ENCODE measurements around the gene CERS4. TPM values are rescaled to one million over a fixed set of nuclear protein-coding genes. Genes with fewer than 3 reads are reported as not detected.

Gene CERS4
- total RNA-seq, 1 donor from 2014 or later: 2.1 TPM

- no peak overlapping the region for H3K4me3 ChIP-seq (ENCODE audit: low read depth, low read length)
- DNase-seq (ENCODE audit: low read depth) (no peak), FAIRE-seq (no peak)
- no peaks in the 10 kb centered on the region for H3K27me3 ChIP-seq (ENCODE audit: control insufficient read depth, insufficient read depth, low read length)
- TF ChIP-seq CTCF (IDR thresholded peaks at IDR 0.05; ENCODE audit: insufficient read depth, low read length, severe bottlenecking): no peak
- H3K36me3 ChIP-seq (ENCODE audit: control insufficient read depth, insufficient read depth, low read length): no peaks in the 10 kb centered on the region
Measured at GRCh38 chr19:8251025-8251472, 41.9 kb downstream of the CERS4 start.

- FAIRE-seq: peak; percentile 77
- H3K27me3 ChIP-seq (ENCODE audit: control insufficient read depth, insufficient read depth, low read length): no peaks in the 10 kb centered on the region
- no peaks in the 10 kb centered on the region for H3K36me3 ChIP-seq (ENCODE audit: control insufficient read depth, insufficient read depth, low read length)
- DNase-seq (ENCODE audit: low read depth): peak; percentile 57
- no peak overlapping the region for H3K4me3 ChIP-seq (ENCODE audit: low read depth, low read length)
- peak; percentile 90 for TF ChIP-seq CTCF (IDR thresholded peaks at IDR 0.05; ENCODE audit: insufficient read depth, low read length, severe bottlenecking)
Measured at GRCh38 chr19:8252922-8253589, 43.9 kb downstream of the CERS4 start.

- H3K36me3 ChIP-seq (ENCODE audit: control insufficient read depth, insufficient read depth, low read length): no peaks in the 10 kb centered on the region
- DNase-seq (ENCODE audit: low read depth): no peak
- no peak for TF ChIP-seq CTCF (IDR thresholded peaks at IDR 0.05; ENCODE audit: insufficient read depth, low read length, severe bottlenecking)
- no peak overlapping the region for H3K4me3 ChIP-seq (ENCODE audit: low read depth, low read length)
- no peaks in the 10 kb centered on the region for H3K27me3 ChIP-seq (ENCODE audit: control insufficient read depth, insufficient read depth, low read length)
- no peak for FAIRE-seq
Measured at GRCh38 chr19:8253678-8254077, 44.5 kb downstream of the CERS4 start.

GRCh38 chr19:8254286-8255001, 45.3 kb downstream of the CERS4 start:
- H3K4me3 ChIP-seq (ENCODE audit: low read depth, low read length): no peak overlapping the region
- H3K36me3 ChIP-seq (ENCODE audit: control insufficient read depth, insufficient read depth, low read length): no peaks in the 10 kb centered on the region
- DNase-seq (ENCODE audit: low read depth) (no peak), FAIRE-seq (no peak)
- no peak for TF ChIP-seq CTCF (IDR thresholded peaks at IDR 0.05; ENCODE audit: insufficient read depth, low read length, severe bottlenecking)
- H3K27me3 ChIP-seq (ENCODE audit: control insufficient read depth, insufficient read depth, low read length): no peaks in the 10 kb centered on the region

GRCh38 chr19:8255426-8256125, 46.4 kb downstream of the CERS4 start:
- DNase-seq (ENCODE audit: low read depth): no peak
- TF ChIP-seq CTCF (IDR thresholded peaks at IDR 0.05; ENCODE audit: insufficient read depth, low read length, severe bottlenecking): no peak
- FAIRE-seq: no peak
- Histone ChIP-seq H3K27me3 (ENCODE audit: control insufficient read depth, insufficient read depth, low read length) (no peaks in the 10 kb centered on the region), H3K36me3 (ENCODE audit: control insufficient read depth, insufficient read depth, low read length) (no peaks in the 10 kb centered on the region), H3K4me3 (ENCODE audit: low read depth, low read length) (no peak overlapping the region)

Data from bronchial epithelial cell (primary cell).